NCI-H1930 (cell line): ENCODE results near the gene ZNF593.

Source experiments
- DNase-seq, 2 experiments: peaks; one replicate each; lab custom pipeline; 2025; lab: John Stamatoyannopoulos, UW

The ZNF593 gene

DNA sequence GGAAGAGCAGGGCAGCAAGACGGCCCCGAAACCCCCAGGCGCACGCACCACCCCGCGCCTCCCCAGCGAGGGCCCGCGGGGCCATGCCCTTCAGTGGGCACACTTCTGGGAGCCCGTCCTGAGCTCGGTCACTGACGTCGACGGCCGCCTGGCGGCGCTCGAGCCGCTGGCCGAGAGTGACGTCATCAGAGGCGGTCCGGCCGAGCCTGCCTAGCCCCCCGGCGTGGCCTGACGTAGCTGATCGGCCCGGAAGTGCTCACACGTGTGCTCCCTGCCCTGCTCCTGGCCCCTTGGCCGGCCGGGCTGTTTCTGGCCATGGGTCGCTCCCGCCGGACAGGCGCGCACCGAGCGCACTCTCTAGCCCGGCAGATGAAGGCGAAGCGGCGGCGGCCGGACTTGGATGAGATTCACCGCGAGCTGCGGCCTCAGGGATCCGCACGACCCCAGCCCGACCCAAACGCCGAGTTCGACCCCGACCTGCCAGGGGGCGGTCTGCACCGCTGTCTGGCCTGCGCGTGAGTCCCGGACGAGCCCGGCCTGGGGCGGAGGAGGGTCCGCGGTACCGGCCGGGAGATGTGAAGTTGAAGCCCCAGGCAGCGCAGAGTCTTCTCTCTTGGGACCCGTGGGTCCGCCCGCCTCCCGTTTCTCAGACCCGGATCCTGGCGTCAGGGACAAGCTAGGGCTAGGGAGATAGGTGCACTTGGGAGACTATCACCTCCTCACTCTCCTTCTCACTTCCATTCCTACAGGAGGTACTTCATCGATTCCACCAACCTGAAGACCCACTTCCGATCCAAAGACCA, at the start of gene ZNF593:
Gene ZNF593 (plus strand): TSS at position 240 of the 803 bp plus-strand sequence. CDS start 76 bp downstream, at position 316.
- peak; percentile 83 to 93 for DNase-seq

DNA sequence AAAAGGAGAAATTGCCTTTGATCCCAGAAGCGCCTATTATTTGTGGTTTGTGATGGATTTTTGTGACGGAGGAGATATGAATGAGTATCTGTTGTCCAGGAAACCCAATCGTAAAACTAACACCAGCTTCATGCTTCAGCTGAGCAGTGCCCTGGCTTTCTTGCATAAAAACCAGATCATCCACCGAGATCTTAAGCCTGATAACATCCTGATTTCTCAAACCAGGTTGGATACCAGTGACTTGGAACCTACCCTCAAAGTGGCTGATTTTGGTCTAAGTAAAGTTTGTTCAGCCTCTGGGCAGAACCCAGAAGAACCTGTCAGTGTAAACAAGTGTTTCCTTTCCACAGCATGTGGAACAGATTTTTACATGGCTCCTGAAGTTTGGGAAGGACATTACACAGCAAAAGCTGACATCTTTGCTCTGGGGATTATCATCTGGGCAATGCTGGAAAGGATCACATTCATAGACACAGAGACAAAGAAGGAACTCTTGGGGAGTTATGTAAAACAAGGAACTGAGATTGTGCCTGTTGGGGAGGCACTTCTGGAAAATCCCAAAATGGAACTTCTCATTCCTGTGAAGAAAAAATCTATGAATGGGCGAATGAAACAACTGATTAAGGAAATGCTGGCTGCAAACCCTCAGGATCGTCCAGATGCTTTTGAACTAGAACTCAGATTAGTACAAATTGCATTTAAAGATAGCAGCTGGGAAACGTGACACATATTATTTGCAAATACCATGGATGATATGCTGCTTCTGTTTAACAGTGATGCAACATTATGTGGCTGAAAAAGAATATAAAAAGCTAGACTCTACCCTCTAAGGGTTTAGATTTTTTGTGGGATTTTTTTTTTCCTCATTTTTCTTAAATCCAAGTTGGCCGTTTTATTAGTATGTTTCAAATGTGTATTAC, 47.6 kb upstream of the ZNF593 start:
- no peak for DNase-seq

DNA sequence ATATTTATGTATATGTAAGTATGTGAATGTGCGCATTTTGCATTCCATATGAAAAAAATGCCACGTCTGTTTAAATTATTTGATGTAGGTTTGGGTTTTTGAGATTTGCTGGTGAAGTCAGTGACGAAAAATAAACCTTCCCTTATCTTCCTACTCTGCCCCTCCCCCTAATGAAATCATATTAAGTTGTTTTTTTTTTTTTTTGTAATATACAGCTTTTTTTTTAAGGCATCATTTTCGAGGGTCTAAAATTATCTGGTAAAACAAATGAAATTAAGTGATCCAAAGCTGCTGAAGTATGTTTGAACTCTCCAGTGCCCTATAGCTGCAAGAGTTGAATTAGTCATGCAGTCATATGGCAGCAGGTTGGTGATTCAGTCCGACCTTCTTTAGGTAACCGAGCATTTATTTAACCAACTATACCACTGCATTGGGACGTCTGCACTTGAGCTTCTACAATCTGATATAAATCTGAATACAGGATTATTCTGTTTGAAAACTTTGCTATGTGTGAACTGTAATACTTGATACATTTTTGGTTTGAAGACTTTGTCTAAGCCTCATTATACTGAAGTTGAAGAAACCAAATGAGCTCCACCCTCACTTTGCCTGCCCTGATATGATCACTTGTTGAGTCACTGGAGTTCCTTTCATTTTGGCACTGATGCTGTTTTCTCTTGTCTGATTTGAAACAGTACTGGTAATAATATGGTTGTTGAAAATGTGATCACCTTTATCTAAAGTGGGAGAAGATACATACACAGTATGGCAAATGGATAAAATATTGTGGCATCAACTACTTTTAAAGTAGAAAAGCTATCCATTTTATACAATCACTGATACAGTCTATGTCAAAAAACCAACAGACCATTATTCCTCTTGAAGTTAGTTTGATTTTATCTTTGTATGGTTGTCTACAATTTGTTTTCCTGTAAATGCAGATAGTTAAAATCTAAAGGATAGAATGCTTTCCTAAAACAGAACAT, 46.4 kb upstream of the ZNF593 start:
- DNase-seq = no peak

DNA sequence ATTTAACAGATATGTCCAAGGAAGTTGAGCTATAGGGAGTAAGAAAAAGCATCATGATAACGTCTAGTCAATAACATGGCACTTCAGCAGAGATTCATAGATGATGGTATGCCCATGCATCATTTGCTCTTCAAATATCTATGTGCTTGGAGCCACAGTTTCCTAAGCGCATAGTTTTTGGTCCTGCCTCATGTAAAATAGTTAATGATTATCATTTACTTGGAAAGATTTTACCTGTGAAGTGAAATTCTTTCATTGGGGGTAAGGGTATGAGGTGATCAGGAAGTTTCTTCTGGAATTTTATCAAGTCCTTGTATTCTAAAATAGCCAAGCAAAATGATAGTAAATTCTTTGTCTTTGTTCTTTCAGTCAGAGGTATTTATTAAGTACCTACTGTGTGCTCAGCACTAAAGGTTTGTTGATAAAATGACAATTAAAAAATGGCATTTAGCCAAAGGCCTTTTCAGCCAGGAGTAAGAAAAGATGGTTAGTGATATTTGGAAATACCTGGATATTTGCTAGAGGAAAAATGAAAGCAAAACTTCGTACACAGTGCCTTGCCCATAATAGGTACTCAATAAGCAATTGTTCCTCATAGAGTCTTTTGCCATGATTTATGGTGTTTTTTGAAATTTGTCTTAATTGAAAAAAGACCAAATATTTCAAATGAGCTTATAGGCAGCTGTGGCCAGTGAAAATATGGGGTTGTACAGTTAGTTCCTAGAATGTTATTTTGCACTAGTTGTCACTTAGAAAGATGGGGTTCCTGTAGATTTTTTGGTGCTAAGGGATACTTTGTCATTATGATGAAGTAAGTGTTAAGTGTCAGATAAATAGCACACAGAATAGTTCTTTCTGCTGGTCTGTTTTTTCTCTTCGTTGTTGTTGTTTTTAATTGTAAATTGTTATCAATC, 45.0 kb upstream of the ZNF593 start:
- DNase-seq = no peak

DNA sequence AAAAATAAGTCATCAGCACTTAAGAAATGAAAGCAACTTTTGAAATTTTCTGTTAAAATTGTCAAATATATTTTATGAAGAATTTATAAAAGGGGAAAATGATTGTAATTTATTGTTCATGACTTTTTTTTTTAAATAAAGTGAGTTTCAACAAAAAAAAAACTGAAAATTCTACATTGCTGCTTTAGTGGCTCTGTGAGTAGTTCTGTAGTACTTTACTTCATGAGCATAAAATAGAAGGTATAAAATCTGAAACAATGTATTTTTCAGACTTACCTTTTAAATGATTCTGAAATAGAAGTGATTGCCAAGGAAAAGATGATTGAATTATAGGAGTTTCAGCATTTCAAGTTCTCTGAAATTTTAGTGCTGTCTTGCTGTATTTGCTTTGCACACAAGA, 44.3 kb upstream of the ZNF593 start:
- no peak for DNase-seq

DNA sequence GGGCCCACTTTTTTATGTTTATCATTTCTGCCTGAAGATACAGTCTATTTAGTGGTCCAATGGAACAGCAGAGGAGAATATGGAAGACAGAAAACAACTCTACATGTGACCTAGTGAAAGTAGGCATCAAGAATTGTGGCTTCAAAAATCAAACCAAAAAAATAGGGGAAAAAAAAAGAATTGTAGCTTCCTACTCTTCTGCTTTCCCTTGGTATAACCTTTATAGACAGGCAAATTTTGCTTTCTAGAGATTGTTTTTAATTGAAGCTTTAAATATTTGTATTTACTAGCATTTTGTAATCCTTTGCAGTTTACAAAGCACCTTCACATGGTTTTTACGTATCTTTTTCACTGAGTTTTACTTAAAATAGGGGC, 43.8 kb upstream of the ZNF593 start:
- DNase-seq = no peak

DNA sequence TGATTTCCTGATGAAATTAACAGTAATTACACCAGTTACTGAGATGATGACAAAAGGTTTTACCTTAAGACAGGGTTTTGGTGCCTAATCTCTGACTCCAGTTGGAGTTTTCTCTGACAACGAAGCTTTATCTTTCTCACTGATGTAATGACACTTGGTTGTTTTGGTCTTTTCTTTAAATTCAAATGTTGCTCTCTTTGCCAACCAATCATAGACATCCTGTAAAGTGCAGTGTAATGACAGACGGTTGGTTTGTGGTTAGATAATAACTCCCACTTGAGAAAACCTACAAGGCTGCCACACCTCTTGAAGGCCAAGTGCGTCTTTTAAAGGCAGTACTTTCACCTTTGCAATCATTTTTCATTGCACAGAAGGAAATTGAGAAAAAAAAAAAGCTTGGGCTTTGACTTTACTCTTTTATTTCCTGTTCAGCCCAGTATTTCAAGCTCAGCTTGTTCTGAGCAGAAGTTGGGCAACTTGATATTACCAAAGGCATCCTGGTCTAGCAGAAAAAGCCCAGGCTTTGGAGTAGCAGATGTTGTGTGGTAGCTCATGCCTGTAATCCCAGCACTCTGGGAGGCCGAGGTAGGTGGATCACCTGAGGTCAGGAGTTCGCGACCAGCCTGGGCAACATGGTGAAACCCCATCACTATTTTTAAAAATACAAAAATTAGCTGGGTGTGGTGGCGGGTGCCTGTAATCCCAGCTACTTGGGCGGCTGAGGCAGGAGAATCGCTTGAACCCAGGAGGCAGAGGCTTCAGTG, 43.2 kb upstream of the ZNF593 start:
- peak in 1 of 2 experiments; percentile 23 for DNase-seq

DNA sequence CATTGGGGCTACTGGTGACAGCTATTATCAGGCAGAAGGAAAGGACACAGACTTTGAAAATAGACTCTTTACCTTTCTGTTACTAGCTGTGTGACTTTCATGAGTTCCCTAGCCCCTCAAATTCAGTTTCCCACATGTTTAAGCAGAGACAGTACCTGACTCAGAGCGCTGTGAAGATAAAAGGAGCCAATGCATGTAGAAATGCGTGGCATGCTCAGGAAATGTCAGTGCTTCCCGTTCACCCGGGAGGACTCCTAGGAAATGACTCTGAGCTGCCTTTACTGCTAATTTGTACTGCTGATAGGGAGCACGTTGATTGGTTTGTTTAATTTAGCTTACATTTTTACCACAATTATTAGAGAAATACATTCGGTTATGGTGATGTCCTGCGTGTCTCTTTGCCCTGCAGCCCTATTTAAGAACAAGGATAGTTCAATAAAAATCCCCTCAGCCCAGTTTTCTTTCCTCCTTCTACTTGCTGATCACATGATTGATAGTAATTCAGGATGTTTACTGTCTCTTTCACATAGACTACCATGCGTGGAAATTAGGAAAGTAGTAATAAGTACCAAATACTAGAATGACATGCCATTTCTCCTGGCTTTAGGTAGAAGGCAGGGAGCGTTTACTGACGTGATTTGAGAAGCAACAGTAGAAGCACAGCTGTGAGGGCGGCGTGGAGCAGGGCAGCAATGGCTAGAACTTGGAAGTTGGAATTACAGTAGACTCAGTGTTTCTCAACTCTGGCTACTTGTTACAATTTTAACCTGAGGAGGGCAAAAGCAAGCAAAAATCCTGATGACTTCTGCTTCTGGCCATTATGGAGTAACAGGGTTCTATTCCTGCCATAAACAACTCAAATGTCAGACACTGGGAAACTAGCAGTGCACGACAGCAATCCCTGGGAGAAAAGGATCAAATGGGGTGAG, 42.2 kb upstream of the ZNF593 start:
- DNase-seq = no peak

DNA sequence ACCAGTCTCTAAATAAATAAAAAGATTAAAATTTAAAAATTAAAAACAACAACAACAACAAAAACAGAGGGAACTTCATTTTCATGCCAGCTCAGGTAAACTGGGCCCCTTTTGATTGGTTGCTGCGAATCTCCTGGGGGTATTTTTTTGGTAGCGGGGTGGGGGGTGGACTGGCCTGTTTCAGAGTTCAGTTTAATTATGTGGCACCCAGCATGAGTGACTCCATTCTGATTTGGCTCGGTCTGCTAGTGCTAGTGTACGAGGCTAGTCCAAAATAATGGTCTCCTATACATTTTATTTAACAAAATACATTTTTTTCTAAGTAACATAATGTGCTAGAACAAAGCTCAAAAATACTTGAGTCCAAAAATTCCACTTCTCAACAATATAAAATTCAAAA, 39.9 kb upstream of the ZNF593 start:
- DNase-seq = no peak

DNA sequence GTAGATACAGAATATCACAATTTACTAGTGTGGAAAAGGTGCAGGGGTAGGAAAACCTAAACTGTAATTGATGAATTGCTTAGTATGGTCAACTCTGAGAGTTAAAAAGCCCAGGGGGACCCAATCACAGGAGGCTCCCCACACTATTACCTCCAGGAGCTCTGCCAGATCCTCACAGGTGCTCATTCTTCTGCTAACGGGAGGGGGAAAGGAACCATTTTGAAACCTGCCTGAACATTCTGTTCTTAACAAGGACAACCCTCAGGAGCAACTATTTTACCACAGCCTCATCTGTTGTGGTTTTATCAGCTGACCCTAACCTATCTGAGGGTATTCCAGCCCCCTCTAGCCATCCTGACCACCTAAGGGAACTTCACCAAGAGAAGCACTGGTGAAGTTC, 39.0 kb upstream of the ZNF593 start:
- DNase-seq = no peak

DNA sequence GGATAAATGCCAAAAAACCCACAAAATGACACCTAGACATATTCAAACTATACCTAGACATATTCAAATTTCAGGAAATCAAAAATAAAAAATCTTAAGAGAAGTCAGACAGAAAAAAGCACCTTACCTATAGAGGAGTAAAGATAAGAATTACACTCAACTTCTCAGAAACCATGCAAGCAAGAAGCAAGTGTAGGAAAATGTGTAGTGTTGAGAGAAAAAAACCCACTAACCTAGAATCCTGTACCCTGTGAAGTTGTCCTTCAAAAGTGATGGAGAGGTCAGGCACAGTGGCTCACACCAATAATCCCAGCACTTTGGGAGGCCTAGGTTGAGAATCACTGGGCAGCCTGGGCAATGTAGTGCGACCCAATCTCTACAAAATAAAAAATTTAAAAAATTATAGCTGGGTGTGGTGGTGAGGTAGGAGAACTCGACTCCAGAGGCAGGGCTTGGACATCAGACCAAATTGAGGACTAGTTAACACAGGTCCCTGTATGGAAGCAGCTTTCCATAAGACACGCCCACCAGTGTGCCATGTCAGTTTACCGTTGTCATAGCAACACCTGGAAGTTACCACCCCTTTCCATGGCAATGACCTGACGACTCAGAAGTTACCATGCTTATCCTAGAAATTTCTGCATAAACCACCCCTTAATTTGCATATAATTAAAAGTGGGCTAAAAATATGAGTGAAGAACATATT, 37.4 kb upstream of the ZNF593 start:
- no peak for DNase-seq

DNA sequence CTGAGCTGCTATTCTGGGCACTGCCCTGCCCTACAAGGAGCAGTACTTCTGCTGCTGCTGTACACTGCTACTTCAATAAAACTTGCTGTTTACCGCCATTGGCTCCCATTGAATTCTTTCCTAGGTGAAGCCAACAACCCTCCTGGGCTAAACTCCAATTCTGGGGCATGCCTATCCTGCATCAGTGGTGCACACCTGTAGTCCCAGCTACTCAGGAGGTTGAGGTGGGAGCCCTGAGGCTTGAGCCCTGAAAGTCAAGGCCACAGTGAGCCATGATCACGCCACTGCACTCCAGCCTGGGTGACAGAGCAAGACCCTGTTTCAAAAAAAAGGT, 36.9 kb upstream of the ZNF593 start:
- DNase-seq = no peak

DNA sequence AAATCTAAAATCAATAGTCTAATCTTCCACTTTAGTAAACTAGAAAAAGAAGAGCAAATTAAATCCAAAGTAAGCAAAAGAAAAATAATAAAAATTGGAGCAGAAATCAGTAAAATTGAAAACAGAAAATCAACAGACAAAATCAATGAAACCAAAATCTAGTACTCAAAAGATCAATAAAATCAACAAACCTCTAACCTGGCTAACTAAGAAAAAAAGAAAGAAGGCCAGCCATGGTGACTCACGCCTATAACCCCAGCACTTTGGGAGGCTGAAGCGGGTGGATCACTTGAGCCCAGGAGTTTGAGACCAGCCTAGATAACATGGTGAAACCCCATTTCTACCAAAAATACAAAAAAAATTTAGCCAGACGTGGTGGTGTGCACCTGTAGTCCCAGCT, 35.2 kb upstream of the ZNF593 start:
- no peak for DNase-seq

DNA sequence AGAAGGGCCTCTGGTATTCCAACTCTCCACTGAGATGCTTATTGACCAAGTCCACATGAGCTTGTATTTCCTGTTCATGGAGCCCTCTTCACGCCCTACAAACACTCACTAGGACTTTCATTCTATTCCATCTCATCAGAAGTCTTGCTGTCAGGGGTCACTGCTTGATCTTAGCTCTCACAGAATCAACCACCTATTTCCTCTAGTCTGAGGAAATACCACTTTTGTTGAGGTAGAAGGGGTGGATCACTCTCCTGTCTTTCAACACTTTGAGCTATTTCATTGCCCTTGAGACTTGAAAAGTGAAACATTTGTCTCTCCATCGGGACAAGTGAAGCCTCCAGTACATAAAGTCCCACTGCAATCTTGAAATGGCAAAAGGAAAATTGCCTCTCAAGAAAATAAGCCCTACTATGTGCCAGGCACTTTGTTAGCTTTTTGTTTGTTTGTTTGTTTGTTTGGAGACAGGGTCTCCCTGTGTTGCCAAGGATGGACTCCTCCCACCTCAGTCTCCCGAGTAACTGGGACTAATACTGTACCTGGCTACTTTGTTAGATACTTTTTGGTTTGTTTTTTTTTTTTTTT, 30.6 kb upstream of the ZNF593 start:
- no peak for DNase-seq

DNA sequence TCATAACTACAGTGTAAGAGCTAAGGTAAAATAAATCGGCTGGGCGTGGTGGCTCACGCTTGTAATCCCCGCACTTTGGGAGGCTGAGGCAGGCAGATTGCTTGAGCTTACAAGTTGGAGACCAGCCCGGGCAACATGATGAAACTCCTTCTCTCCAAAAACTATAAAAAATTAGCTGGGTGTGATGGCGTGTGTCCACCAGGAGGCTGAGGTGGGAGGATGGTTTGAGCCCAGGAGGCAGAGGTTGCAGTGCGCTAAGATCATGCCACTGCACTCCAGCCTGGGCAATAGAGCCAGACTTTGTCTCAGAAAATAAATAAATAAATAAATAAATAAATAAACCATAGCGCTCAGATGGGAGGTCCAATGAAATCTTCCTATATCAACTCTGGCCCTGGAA, 27.5 kb upstream of the ZNF593 start:
- DNase-seq = no peak

DNA sequence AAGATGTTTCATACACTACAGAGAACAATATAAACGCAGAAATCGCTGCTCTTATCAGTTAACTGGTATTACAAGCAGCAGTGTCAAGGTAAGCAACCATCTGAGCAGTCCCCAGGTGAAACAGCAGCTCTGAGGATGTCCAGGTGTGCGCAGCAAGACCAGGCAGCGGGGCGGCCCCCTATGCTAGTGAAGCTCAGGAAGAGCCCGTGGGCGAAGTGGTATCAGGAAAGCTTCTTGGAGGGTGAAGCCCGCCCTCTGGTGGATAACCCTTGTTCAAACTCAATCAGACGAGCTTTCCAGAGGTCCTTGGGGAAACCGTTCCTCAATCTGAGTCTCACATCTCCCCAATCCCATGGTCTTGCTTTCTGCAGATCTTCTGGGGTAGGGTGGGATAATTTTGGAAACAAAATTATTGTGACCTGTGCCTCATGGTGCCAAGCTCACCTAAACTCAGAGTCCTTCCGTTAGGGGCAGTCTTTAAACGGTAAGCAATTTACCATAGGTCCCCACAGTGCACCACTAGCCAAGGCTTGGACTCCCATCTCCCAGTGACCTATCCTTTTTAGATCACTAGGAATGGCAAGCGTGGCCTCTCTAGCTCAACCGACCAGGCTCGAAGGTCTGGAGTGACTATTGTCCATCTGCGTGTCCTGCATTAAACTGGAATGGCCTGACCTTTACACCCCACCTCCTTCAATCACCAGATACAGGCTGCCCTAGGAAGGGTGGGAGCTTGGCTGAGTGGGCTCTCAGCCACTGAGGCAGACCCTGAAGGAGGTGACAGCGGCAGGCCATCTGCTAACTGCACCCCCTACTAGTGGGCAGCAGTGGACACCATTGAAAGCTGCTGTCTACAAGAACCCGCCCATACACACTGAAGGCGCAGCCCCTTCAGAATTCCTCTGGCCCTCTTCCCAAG, 24.4 kb upstream of the ZNF593 start:
- peak; percentile 78 to 81 for DNase-seq

DNA sequence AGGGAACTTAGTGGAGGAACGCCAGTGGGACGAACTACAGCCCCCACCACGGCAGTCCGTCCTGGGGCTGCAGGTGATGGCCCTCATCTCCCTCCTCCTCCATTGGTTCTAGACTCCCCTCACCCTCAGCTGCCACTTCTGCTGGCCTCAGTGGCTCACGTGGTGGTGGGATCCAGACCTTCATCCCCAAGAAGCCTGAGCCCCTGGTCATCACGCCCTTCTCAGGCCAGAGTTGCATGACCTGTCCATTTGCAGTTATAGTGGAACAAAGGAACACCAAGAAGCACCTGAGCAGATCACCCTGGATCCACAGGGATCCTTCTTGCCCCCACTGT, 23.8 kb upstream of the ZNF593 start:
- DNase-seq = no peak
